ENCODE data around the gene PRPF38B. TPM values are rescaled to one million over a fixed set of nuclear protein-coding genes. Genes with fewer than 3 reads are reported as not detected.
"Not testable (repeated sequence)": the region's sequence is repeated elsewhere in the genome, so short reads cannot be mapped to it uniquely, and the experiment has no call there.

Gene PRPF38B
- 16.0 TPM for total RNA-seq

- DNase-seq = peak; percentile 98
Observed at GRCh38 chr1:108691942-108692723, at the start of gene PRPF38B. PRPF38B (plus strand) TSS chr1:108692310; CDS start chr1:108692592, 282 bp downstream.

GRCh38 chr1:108643492-108644335 lies 48.4 kb upstream of the PRPF38B start:
- DNase-seq = peak; percentile 83

GRCh38 chr1:108644984-108645383 lies 47.1 kb upstream of the PRPF38B start:
- no peak for DNase-seq

DNA sequence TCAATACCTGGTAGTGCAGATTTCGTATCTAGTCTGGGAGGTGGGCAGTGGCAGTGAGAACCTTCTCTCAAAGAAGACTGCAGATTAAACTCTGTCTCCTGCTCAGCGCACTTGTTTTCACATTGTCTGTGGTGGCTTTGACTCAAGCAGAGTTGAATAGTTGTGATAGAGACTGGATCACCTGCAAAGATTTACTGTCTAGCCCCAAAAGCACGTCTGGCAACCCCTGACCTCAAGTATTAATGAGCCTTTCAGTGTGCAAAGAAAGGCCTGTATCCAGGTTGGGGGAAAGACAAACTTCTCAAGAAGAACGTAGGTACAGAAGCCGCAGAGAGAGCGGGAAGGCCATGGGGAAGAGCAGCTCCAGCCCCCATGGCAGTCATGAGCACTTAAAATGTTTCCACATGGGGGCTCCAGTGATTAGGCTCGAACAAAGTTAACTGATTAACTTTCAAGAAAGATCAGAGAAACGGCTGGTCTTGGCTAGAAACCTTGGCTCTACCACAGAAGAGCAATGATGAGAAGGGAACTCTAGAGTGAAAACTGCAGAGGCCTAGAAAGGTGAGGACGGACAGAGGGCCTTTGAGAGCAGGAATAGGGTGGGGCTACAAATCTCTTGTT lies 46.4 kb upstream of the PRPF38B start:
- no peak for DNase-seq

- no peak for DNase-seq
Observed at GRCh38 chr1:108646265-108646647, 45.9 kb upstream of the PRPF38B start.

GRCh38 chr1:108646648-108647269 lies 45.4 kb upstream of the PRPF38B start:
- DNase-seq = peak; percentile 20

DNA sequence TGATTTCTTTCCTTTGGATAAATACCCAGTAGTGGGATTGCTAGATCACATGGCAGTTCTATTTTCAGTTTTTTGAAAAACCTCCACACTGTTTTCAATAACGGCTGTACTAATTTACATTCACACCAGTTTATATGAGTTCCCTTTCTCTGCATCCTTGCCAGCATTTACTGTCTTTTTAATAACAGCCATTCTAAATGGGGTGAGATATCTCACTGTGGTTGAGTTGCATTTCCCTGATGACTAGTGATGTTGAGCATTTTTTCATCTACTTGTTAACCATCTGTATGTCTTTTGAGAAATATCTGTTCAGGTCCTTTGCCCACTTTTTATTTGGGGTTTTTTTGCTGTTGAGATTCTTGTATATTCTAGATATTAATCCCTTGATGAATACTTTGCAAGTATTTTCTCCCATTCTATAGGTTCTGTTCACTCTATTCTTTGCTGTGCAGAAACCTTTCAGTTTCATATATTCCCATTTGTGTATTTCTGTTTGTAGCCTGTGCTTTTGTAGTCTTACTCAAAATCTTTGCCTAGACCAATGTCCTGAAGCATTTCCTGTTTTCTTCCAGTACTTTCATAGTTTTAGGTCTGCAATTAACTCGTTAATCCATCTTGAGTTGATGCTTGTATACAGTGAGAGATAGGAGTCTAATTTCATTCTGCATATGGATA lies 38.5 kb upstream of the PRPF38B start:
- DNase-seq = no peak

- no peak for DNase-seq
Observed at GRCh38 chr1:108657356-108658080, 34.6 kb upstream of the PRPF38B start.

DNA sequence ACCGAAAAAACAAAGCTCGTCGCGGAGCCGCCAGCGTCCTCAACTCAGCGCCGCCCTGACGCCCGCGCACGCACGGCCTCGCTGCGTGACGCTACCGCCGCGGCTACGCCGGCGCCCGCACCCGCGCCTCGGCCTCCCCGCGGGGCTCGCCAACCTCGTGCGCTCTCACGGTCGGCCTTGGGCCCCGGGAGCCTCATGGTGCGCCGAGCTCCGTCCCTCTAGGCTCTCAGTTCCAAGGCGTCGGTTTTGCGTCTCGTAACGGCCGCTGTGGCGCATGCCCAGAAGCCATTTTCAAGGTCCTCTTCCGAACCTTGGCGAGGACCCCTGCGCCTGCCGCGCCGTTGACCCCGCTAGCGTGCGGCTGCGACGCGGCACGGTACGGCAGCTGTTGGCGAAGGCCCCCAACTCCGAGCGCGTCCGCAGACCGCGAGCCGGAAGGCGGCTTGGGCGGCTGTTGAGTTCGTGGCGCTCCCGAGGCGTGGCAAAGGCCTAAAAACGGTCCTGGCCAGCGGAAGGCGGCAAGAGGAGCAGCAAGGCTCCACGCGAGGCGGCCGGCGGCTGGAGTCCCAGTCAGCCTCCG lies 31.0 kb upstream of the PRPF38B start, which contains the start of gene HENMT1:
Gene HENMT1, minus strand, starts transcription at position 64 of the 580 bp plus-strand sequence. CDS start 1,209 bp downstream, outside the sequence.
- peak; percentile 89 for DNase-seq

DNA sequence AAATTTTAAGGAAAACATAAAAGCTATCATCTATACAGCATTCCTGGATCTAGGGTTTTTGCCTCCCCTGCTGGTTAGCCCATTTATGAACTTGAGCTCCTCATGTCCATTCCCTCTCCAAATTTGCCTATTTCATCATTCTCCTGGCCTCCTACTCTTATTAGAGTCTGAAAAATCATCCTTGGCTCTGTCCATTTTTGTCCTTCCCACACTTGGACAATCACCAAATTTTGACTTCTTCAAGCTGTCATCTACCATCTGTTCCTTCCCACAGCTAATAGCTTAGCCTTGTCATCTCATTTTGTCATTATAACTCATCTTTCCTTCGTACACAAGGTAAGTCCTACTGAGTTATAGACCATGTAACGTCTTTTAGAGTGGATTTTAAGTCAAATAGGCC lies 29.0 kb upstream of the PRPF38B start:
- DNase-seq = peak; percentile 24

GRCh38 chr1:108664481-108664880 lies 27.6 kb upstream of the PRPF38B start:
- no peak for DNase-seq

DNA sequence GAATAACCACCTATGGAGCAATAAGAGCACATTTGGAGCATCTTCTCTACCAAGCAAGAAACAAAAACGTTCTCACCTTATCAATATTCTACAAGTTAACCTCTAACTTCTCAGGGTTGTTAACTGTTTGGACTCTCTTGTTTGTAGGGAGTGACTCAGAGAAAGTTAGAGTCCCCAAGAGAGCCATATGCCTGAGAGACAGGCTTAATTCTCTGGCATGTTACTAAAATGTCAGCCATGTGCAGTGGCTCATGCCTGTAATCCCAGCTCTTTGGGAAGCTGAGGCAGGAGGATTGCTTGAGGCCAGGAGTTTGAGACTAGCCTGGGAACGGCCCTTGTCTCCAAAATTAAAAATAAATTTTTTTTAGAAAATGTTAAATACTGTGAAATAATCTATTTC lies 27.0 kb upstream of the PRPF38B start:
- no peak for DNase-seq

DNA sequence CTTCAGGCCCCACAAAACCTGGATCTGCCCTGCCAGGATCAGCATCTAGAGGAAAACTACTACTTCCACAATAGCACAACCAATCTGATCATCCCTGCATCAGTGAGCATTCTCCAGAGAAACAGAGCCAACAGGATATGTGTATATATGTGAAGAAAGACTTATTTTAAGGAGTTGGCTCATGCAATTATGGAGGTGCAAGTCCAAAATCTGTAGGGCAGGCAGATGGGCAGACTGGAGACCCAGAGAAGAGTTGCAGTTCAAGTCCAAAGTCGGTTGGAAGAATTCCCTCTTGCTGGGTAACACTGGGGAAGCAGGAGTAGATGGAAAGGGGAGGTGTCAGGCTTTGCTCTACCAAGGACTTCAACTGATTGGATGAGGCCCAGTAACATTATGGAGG lies 26.3 kb upstream of the PRPF38B start:
- no peak for DNase-seq

GRCh38 chr1:108667422-108667821 lies 24.7 kb upstream of the PRPF38B start:
- DNase-seq = not testable (repeated sequence)

DNA sequence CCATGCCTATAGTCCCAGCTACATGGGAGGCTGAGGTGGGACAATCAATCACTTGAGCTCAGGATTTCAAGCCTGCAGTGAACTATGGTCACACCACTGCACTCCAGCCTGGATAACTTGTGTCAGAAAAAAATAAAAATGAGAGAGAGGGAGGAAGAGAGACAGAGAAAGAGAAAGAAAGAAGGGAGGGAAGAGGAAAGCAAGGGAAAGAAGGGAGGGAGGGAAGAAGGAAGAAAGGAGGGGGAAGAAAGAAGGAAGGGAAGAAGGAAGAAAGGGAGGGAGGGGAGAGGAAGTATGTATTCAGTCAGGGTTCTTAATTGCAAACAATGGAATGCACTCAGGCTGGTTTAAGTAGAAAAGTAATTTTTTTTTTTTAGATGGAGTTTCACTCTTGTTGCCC lies 23.3 kb upstream of the PRPF38B start:
- DNase-seq = no peak

- DNase-seq = no peak
Observed at GRCh38 chr1:108669679-108670078, 22.4 kb upstream of the PRPF38B start.

DNA sequence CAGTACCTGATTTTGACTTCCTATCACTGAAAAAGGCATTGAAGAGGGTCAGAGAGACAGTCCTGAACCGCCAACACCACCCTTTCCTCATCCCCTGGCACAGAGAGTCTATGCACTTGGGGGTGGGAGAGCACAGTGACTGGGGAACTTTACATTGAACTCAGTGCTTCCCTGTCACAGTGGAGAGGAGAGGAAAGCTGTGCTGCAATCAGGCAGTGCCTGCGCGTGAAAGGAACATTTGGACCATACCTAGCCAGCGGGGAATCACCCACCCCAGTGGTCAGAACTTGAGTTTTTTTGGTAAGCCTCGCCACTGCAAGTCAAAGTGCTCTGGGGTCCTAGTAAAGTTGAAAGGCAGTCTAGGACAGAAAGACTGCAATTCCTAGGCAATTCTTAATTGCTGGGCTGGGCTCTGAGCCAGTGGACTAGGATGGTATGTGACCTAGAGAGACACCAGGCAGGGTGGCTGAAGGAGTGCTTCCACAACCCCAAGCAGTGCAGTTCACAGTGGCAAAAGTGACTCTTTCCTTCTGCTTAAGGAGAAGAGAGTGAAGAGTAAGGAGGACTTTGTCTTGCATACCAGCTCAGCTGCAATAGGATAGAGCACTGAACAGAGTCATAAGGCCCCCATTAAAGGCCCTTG lies 21.9 kb upstream of the PRPF38B start:
- no peak for DNase-seq

- DNase-seq = no peak
Observed at GRCh38 chr1:108671143-108671542, 21.0 kb upstream of the PRPF38B start.

DNA sequence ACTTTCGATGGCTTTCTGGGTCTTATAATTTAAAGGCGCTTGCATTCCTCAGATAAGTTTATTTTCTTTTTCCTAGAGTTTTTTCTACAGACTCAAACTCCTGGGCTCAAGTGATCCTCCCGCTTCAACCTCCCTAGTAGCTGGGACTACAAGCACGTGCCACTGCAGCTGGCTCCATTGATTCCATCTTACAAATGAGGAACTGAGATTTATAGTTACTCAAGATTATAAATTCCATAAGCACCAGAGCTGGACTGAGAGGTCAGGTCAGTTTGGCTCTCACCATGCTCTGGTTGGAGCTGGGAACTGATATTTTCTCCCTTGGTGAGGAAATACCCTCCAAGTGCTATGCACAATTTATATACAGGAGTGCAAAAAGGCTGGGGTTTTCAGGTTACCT lies 13.4 kb upstream of the PRPF38B start:
- DNase-seq = no peak

DNA sequence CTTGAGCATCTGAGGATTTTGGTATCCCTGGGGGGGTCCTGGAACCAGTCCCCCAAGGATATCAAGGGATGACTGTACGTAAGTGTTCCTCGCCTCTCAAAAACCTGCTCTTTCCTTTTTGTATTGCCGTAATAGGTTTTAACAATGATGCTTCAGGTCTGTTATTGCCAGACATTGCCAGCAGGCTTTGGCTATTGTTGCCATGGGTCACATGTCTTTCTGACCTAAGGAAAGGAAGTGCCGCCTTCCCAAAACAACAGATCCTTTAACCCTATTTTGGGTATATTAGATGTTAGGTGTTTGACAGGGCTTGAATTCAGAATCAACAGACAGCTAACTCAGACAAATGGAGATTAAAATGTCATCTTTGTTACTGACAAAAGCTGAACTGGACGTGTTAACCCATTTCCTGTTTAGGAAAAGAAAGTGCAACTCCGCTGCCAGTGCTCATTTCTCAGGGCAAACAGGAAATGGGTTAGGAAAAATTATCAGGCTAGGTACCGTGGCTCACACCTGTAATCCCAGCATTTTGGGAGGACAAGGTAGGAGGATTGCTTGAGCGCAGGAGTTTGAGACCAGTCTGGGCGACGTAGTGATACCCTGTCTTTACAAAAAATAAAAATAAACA lies 12.4 kb upstream of the PRPF38B start:
- no peak for DNase-seq
